WTC11 (cell line): ENCODE results near the gene WWC1. TPM values are rescaled to one million over a fixed set of nuclear protein-coding genes. Genes with fewer than 3 reads are reported as not detected.

Experiments
- ATAC-seq: fragments of 200-7000 bp; cut with Tn5 transposase; 2 replicates; pipeline ENCODE4 v1.10.0; 2021; ENCODE audit warnings: mild to moderate bottlenecking, moderate library complexity
- CTCF ChIA-PET: fragments of 300-600 bp; sonication (Branson Sonifier 250); formaldehyde crosslinking; loops from one replicate; lab custom pipeline; 2021; ENCODE audit warnings: antibody characterized with exemption; lab: Charles Lee
- POLR2A ChIA-PET: fragments of 350-600 bp; sonication (Branson Sonifier 250); formaldehyde crosslinking; loops from one replicate; lab custom pipeline; 2021; ENCODE audit warnings: antibody characterized with exemption; lab: Charles Lee
- DNase-seq: peaks from one replicate; pipeline ENCODE4 v3.0.0; 2021; ENCODE audit warnings: low spot score
- H3K27ac Mint-ChIP-seq: 2 replicates; pipeline ENCODE4 v1.8.0; 2021; ENCODE audit warnings: mixed read lengths
- H3K27me3 Mint-ChIP-seq: 2 replicates; pipeline ENCODE4 v1.8.0; 2021; ENCODE audit warnings: low read depth, mild to moderate bottlenecking, moderate library complexity, mixed read lengths
- H3K36me3 Mint-ChIP-seq: 2 replicates; pipeline ENCODE4 v1.8.0; 2021; ENCODE audit warnings: mixed read lengths
- H3K4me1 Mint-ChIP-seq: 2 replicates; pipeline ENCODE4 v1.8.0; 2022; ENCODE audit warnings: mixed read lengths
- H3K4me3 Mint-ChIP-seq: 2 replicates; pipeline ENCODE4 v1.8.0; 2021; ENCODE audit warnings: mild to moderate bottlenecking, moderate library complexity, mixed read lengths
- H3K9me3 Mint-ChIP-seq: 2 replicates; pipeline ENCODE4 v1.8.0; 2021; ENCODE audit warnings: mixed read lengths
- AFF4 ChIP-seq: sonication (generic); formaldehyde crosslinking; IDR thresholded peaks from 2 replicates; pipeline ENCODE4 v1.8.1; 2023; ENCODE audit warnings: mild to moderate bottlenecking, missing genetic modification reagents, borderline replicate concordance
- ATF1 ChIP-seq: sonication (generic); formaldehyde crosslinking; IDR thresholded peaks from 2 replicates; pipeline ENCODE4 v1.8.1; 2023; ENCODE audit warnings: mild to moderate bottlenecking, moderate library complexity, missing genetic modification reagents
- CDX4 ChIP-seq: fragments of 250-450 bp; sonication (Bioruptor Pico); IDR thresholded peaks from 2 replicates; pipeline ENCODE4 v1.9.0; 2021; ENCODE audit warnings: moderate library complexity, mild to moderate bottlenecking, inconsistent platforms, borderline replicate concordance
- CREM ChIP-seq: sonication (generic); formaldehyde crosslinking; IDR thresholded peaks from 2 replicates; pipeline ENCODE4 v1.8.1; 2022; ENCODE audit warnings: mild to moderate bottlenecking, missing genetic modification reagents, moderate library complexity
- ERG ChIP-seq: fragments of 250-450 bp; sonication (Bioruptor Pico); IDR thresholded peaks from 2 replicates; pipeline ENCODE4 v1.8.0; 2021; ENCODE audit warnings: mild to moderate bottlenecking
- FOXK1 ChIP-seq: sonication (generic); formaldehyde crosslinking; IDR thresholded peaks from 2 replicates; pipeline ENCODE4 v1.8.0; 2022; ENCODE audit warnings: mild to moderate bottlenecking, moderate library complexity, missing genetic modification reagents
- KAT7 ChIP-seq: sonication (generic); formaldehyde crosslinking; IDR thresholded peaks from 2 replicates; pipeline ENCODE4 v1.8.1; 2023; ENCODE audit warnings: missing genetic modification reagents, mild to moderate bottlenecking, borderline replicate concordance
- NFYB ChIP-seq: sonication (generic); formaldehyde crosslinking; conservative IDR thresholded peaks from 2 replicates; pipeline ENCODE4 v1.8.0; 2022; ENCODE audit warnings: low read depth, missing genetic modification reagents
- NR2C2 ChIP-seq: sonication (generic); formaldehyde crosslinking; IDR thresholded peaks from 2 replicates; pipeline ENCODE4 v1.8.0; 2022; ENCODE audit warnings: mild to moderate bottlenecking, missing genetic modification reagents
- PRRX2 ChIP-seq: fragments of 250-450 bp; sonication (Bioruptor Pico); IDR thresholded peaks from 2 replicates; pipeline ENCODE4 v1.8.0; 2021; ENCODE audit warnings: mild to moderate bottlenecking
- SP1 ChIP-seq: sonication (generic); formaldehyde crosslinking; conservative IDR thresholded peaks from 2 replicates; pipeline ENCODE4 v1.8.1; 2022; ENCODE audit warnings: missing genetic modification reagents
- TP53 ChIP-seq: sonication (generic); formaldehyde crosslinking; IDR thresholded peaks from 2 replicates; pipeline ENCODE4 v1.8.1; 2023; ENCODE audit warnings: mild to moderate bottlenecking, missing genetic modification reagents
- ZBTB21 ChIP-seq: sonication (generic); formaldehyde crosslinking; IDR thresholded peaks from 2 replicates; pipeline ENCODE4 v1.8.1; 2023; ENCODE audit warnings: mild to moderate bottlenecking, missing genetic modification reagents, borderline replicate concordance
- ZNF423 ChIP-seq: fragments of 250-450 bp; sonication (Bioruptor Pico); IDR thresholded peaks from 2 replicates; pipeline ENCODE4 v2.1.2; 2022; ENCODE audit warnings: mild to moderate bottlenecking, moderate library complexity
- total RNA-seq: library from RNA; stranded (reverse); gene quantifications from 3 replicates; pipeline ENCODE4 v1.2.3, GENCODE V29; 2021
- TF ChIP-seq, protein P1 (sequence below): sonication (generic); formaldehyde crosslinking; IDR thresholded peaks from 2 replicates; pipeline ENCODE4 v1.8.0; 2023; ENCODE audit warnings: mild to moderate bottlenecking, missing genetic modification reagents
- TF ChIP-seq, protein P2 (sequence below): sonication (generic); formaldehyde crosslinking; IDR thresholded peaks from 2 replicates; pipeline ENCODE4 v1.8.1; 2023; ENCODE audit warnings: mild to moderate bottlenecking, moderate library complexity, missing genetic modification reagents
- TF ChIP-seq, protein P3 (sequence below): fragments of 250-450 bp; sonication (Bioruptor Pico); IDR thresholded peaks from 2 replicates; pipeline ENCODE4 v1.9.0; 2021; ENCODE audit warnings: mild to moderate bottlenecking
- TF ChIP-seq, protein P4 (sequence below): sonication (generic); formaldehyde crosslinking; IDR thresholded peaks from 2 replicates; pipeline ENCODE4 v1.8.1; 2023; ENCODE audit warnings: mild to moderate bottlenecking, missing genetic modification reagents, moderate library complexity

Gene WWC1
- total RNA-seq, 1 experiment from 2014 or later = 48.4 TPM

DNA sequence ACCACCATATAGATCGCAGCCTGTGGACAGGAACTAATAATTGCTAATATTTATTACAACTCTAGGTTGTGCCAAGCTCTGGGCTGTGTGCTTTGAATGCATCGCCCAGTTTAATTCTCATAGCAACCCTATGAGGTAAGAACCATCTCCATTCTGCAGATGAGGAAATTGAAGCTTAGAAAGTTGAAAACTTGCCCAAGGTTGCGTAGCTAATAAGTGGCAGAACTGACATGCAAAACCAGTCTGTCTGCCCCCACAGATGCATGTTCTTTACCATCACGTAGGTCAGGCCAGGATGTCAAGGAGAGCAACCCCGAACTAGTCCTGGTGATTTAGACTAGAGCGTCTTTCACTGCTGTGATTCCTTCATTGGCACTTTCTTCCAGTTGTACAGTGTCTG lies 15.6 kb downstream of the WWC1 start:
- POLR2A ChIA-PET = no interaction called here
- peaks cover 26% of the 10 kb centered on the region for H3K4me1 Mint-ChIP-seq
- no peaks in the 10 kb centered on the region for H3K9me3 Mint-ChIP-seq
- H3K4me3 Mint-ChIP-seq = no peak overlapping the region
- H3K36me3 Mint-ChIP-seq = peaks cover 5% of the 10 kb centered on the region
- peaks cover 36% of the 10 kb centered on the region for H3K27me3 Mint-ChIP-seq
- ATAC-seq (no peak), DNase-seq (no peak)
- CTCF ChIA-PET = interaction anchor here (0.9 to 1.3 kb wide), 3 partner anchors 8 to 15 kb away, joined by 3 read pairs; partner anchors contain the start of gene WWC1
- TF ChIP-seq, protein P1, sequence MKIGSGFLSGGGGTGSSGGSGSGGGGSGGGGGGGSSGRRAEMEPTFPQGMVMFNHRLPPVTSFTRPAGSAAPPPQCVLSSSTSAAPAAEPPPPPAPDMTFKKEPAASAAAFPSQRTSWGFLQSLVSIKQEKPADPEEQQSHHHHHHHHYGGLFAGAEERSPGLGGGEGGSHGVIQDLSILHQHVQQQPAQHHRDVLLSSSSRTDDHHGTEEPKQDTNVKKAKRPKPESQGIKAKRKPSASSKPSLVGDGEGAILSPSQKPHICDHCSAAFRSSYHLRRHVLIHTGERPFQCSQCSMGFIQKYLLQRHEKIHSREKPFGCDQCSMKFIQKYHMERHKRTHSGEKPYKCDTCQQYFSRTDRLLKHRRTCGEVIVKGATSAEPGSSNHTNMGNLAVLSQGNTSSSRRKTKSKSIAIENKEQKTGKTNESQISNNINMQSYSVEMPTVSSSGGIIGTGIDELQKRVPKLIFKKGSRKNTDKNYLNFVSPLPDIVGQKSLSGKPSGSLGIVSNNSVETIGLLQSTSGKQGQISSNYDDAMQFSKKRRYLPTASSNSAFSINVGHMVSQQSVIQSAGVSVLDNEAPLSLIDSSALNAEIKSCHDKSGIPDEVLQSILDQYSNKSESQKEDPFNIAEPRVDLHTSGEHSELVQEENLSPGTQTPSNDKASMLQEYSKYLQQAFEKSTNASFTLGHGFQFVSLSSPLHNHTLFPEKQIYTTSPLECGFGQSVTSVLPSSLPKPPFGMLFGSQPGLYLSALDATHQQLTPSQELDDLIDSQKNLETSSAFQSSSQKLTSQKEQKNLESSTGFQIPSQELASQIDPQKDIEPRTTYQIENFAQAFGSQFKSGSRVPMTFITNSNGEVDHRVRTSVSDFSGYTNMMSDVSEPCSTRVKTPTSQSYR (CRISPR knock-in tag) = no peak
- TF ChIP-seq FOXK1 (CRISPR knock-in tag) (no peak), PRRX2 (CRISPR knock-in tag) (no peak), NFYB (CRISPR knock-in tag) (no peak), AFF4 (CRISPR knock-in tag) (no peak)
- TF ChIP-seq, protein P2, sequence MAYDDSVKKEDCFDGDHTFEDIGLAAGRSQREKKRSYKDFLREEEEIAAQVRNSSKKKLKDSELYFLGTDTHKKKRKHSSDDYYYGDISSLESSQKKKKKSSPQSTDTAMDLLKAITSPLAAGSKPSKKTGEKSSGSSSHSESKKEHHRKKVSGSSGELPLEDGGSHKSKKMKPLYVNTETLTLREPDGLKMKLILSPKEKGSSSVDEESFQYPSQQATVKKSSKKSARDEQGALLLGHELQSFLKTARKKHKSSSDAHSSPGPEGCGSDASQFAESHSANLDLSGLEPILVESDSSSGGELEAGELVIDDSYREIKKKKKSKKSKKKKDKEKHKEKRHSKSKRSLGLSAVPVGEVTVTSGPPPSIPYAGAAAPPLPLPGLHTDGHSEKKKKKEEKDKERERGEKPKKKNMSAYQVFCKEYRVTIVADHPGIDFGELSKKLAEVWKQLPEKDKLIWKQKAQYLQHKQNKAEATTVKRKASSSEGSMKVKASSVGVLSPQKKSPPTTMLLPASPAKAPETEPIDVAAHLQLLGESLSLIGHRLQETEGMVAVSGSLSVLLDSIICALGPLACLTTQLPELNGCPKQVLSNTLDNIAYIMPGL = no peak
- TF ChIP-seq, all 79 proteins: peak for 0
- H3K27ac Mint-ChIP-seq = no peak overlapping the region

DNA sequence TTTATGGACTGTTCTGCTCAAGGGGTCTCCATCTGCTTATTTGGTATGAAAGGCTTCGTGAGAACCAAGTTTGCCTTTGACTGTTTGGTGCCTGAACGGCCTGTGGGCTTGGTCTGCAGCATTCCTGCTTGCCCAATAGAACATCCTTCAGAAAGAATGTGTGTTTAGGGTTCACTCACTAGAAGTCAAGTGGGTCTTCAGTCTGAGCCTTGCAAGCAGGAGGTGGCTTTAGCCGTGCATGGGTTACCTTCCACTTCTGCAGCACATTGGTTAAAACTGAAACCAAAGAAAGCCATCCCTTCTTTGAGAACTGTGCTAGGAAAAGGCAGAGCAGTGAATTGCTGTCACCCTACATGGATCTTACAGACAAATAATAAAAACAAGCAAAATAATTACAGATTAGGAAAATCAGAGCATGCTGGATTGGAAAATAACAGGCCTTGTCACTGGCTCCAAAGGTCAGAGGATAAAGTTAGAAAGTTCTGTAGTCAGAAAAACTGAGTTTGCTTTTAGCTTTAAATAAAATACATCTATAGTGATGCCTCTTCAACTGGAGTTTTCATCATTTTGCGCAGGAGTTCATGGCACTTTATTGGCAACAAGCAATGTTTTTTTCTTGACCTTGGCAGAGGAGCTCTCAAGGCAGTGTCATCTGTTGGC lies 16.6 kb downstream of the WWC1 start:
- no peak overlapping the region for H3K4me3 Mint-ChIP-seq
- H3K4me1 Mint-ChIP-seq = peaks cover 15% of the 10 kb centered on the region
- ChIA-PET CTCF (interaction anchor here (1.3 kb wide), 1 partner anchor 16 kb away, joined by 3 read pairs; the partner anchor contains the start of gene WWC1), POLR2A (no interaction called here)
- H3K9me3 Mint-ChIP-seq = no peaks in the 10 kb centered on the region
- peaks cover 36% of the 10 kb centered on the region for H3K27me3 Mint-ChIP-seq
- ATAC-seq (no peak), DNase-seq (no peak)
- peaks cover 5% of the 10 kb centered on the region for H3K36me3 Mint-ChIP-seq
- H3K27ac Mint-ChIP-seq = no peak overlapping the region
- TF ChIP-seq ERG (CRISPR knock-in tag) (no peak), ATF1 (CRISPR knock-in tag) (no peak), SP1 (CRISPR knock-in tag) (no peak), AFF4 (CRISPR knock-in tag) (no peak), KAT7 (CRISPR knock-in tag) (no peak), TP53 (no peak), ZBTB21 (CRISPR knock-in tag) (no peak), CREM (no peak), NR2C2 (no peak), ZNF423 (CRISPR knock-in tag) (no peak), CDX4 (CRISPR knock-in tag) (no peak)
- TF ChIP-seq, protein P3, sequence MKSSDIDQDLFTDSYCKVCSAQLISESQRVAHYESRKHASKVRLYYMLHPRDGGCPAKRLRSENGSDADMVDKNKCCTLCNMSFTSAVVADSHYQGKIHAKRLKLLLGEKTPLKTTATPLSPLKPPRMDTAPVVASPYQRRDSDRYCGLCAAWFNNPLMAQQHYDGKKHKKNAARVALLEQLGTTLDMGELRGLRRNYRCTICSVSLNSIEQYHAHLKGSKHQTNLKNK (CRISPR knock-in tag) = no peak
- TF ChIP-seq, protein P4, sequence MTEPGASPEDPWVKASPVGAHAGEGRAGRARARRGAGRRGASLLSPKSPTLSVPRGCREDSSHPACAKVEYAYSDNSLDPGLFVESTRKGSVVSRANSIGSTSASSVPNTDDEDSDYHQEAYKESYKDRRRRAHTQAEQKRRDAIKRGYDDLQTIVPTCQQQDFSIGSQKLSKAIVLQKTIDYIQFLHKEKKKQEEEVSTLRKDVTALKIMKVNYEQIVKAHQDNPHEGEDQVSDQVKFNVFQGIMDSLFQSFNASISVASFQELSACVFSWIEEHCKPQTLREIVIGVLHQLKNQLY = no peak
